RWPE2 (cell line): ENCODE results near the gene SLC4A5.

ENCODE experiments used
- ATAC-seq: fragments of 200-7000 bp; cut with Tn5 transposase; 3 replicates; pipeline ENCODE4 v1.9.1; 2021; ENCODE audit warnings: low read depth
- DNase-seq: peaks from one replicate; pipeline ENCODE4 v3.0.0-alpha.2; 2020; ENCODE audit warnings: low spot score
- H3K27ac ChIP-seq: fragments of 450-650 bp; 2 replicates; pipeline ENCODE4 v1.5.1; 2017; ENCODE audit warnings: mild to moderate bottlenecking; ENCODE audit not compliant: poor library complexity, severe bottlenecking
- H3K27me3 ChIP-seq: fragments of 250-450 bp; sonication (Bioruptor Pico); 2 replicates; pipeline ENCODE4 v1.5.1; 2021; ENCODE audit warnings: mild to moderate bottlenecking, moderate library complexity; ENCODE audit not compliant: insufficient read depth, poor library complexity, severe bottlenecking
- H3K36me3 ChIP-seq: fragments of 250-450 bp; sonication (Bioruptor Pico); 2 replicates; pipeline ENCODE4 v1.5.1; 2020; ENCODE audit warnings: low read depth, mild to moderate bottlenecking, moderate library complexity
- H3K4me1 ChIP-seq: fragments of 250-450 bp; sonication (Bioruptor Pico); 2 replicates; pipeline ENCODE4 v1.5.1; 2021; ENCODE audit warnings: mild to moderate bottlenecking, moderate library complexity; ENCODE audit not compliant: insufficient read depth, poor library complexity, severe bottlenecking
- H3K4me3 ChIP-seq: fragments of 250-450 bp; sonication (Bioruptor Pico); 2 replicates; pipeline ENCODE4 v1.5.1; 2021; ENCODE audit warnings: mild to moderate bottlenecking, moderate library complexity; ENCODE audit not compliant: severe bottlenecking
- H3K9me3 ChIP-seq: fragments of 250-450 bp; sonication (Bioruptor Pico); 2 replicates; pipeline ENCODE4 v1.5.1; 2021; ENCODE audit warnings: mild to moderate bottlenecking, moderate library complexity; ENCODE audit not compliant: severe bottlenecking
- TF ChIP-seq, protein P1 (sequence below): fragments of 450-650 bp; IDR thresholded peaks from one replicate; pipeline ENCODE4 v1.5.1; 2017; ENCODE audit warnings: mild to moderate bottlenecking, moderate library complexity; ENCODE audit not compliant: poor library complexity, severe bottlenecking

SLC4A5 gene

GRCh38 chr2:74369976-74370375, 26.8 kb upstream of the SLC4A5 start:
- DNase-seq (no peak), ATAC-seq (no peak)
- H3K27me3 ChIP-seq: no peaks in the 10 kb centered on the region
- no peak overlapping the region for H3K27ac ChIP-seq
- H3K36me3 ChIP-seq: peaks cover 50% of the 10 kb centered on the region
- no peaks in the 10 kb centered on the region for H3K4me1 ChIP-seq
- no peak overlapping the region for H3K4me3 ChIP-seq
- no peaks in the 10 kb centered on the region for H3K9me3 ChIP-seq
- TF ChIP-seq, protein P1, sequence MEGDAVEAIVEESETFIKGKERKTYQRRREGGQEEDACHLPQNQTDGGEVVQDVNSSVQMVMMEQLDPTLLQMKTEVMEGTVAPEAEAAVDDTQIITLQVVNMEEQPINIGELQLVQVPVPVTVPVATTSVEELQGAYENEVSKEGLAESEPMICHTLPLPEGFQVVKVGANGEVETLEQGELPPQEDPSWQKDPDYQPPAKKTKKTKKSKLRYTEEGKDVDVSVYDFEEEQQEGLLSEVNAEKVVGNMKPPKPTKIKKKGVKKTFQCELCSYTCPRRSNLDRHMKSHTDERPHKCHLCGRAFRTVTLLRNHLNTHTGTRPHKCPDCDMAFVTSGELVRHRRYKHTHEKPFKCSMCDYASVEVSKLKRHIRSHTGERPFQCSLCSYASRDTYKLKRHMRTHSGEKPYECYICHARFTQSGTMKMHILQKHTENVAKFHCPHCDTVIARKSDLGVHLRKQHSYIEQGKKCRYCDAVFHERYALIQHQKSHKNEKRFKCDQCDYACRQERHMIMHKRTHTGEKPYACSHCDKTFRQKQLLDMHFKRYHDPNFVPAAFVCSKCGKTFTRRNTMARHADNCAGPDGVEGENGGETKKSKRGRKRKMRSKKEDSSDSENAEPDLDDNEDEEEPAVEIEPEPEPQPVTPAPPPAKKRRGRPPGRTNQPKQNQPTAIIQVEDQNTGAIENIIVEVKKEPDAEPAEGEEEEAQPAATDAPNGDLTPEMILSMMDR: no peak

GRCh38 chr2:74368499-74368898, 25.3 kb upstream of the SLC4A5 start:
- H3K27me3 ChIP-seq: no peaks in the 10 kb centered on the region
- H3K9me3 ChIP-seq: no peaks in the 10 kb centered on the region
- TF ChIP-seq, protein P1: no peak
- H3K36me3 ChIP-seq: peaks cover 59% of the 10 kb centered on the region
- DNase-seq (no peak), ATAC-seq (no peak)
- no peak overlapping the region for H3K4me3 ChIP-seq
- no peak overlapping the region for H3K27ac ChIP-seq
- H3K4me1 ChIP-seq: no peaks in the 10 kb centered on the region

- no peak for ATAC-seq
- TF ChIP-seq, protein P1: no peak
- no peaks in the 10 kb centered on the region for H3K4me1 ChIP-seq
Measured at GRCh38 chr2:74367789-74368188, 24.6 kb upstream of the SLC4A5 start.

DNA sequence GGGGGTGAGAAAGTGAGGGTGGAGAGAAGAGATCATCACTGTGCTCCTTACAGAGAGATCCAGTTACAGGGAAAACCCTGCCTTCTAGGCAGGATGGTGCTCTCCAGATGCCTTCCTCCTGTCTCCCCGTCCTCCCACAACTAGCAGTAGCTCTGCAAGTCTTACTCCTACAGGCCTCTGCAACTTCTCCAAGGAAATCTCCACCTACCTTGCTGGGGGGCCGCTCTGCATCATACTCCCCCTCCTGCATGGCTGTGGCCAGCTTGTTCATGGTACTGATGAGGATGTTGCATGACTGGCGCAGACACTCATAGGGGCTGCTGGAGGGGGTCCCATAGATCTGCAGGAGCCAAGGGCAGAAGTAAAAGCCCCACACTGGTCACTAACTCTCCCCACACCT, 22.8 kb upstream of the SLC4A5 start:
- Histone ChIP-seq H3K27ac (no peak overlapping the region), H3K36me3 (peaks cover 74% of the 10 kb centered on the region), H3K9me3 (no peaks in the 10 kb centered on the region), H3K4me1 (no peaks in the 10 kb centered on the region), H3K27me3 (no peaks in the 10 kb centered on the region), H3K4me3 (no peak overlapping the region)
- ATAC-seq: no peak
- TF ChIP-seq, protein P1: no peak
- DNase-seq: no peak

More at GRCh38 chr2:74367789-74368188, 24.6 kb upstream of the SLC4A5 start:
- H3K27ac ChIP-seq: no peak overlapping the region
- DNase-seq: no peak
- no peaks in the 10 kb centered on the region for H3K27me3 ChIP-seq
- H3K36me3 ChIP-seq: peaks cover 66% of the 10 kb centered on the region
- no peak overlapping the region for H3K4me3 ChIP-seq
- H3K9me3 ChIP-seq: no peaks in the 10 kb centered on the region

GRCh38 chr2:74364533-74365505, 21.6 kb upstream of the SLC4A5 start:
- no peak overlapping the region for H3K27ac ChIP-seq
- H3K4me1 ChIP-seq: no peaks in the 10 kb centered on the region
- H3K4me3 ChIP-seq: no peak overlapping the region
- DNase-seq (no peak), ATAC-seq (no peak)
- TF ChIP-seq, protein P1: no peak
- no peaks in the 10 kb centered on the region for H3K9me3 ChIP-seq
- peaks cover 64% of the 10 kb centered on the region for H3K36me3 ChIP-seq
- no peaks in the 10 kb centered on the region for H3K27me3 ChIP-seq
